IMR-90 (cell line): ENCODE measurements around the gene PCBP3. TPM values are rescaled to one million over a fixed set of nuclear protein-coding genes. Genes with fewer than 3 reads are reported as not detected.

Source experiments
- ATAC-seq: fragments of 200-7000 bp; cut with Tn5 transposase; 2 replicates; pipeline ENCODE4 v1.9.1; 2020; ENCODE audit warnings: low read depth, mild to moderate bottlenecking, moderate library complexity
- BruUV-seq: library from RNA; stranded (reverse); fragments of 400-500 nt; replicated peaks from 2 replicates; lab custom pipeline; 2021; lab: Mats Ljungman, UMichigan
- CTCF ChIA-PET: fragments of 300-600 bp; formaldehyde crosslinking; extraction: SDS; loops from one replicate; lab custom pipeline; 2021; ENCODE audit warnings: antibody characterized with exemption; lab: Yijun Ruan, JAX
- POLR2A ChIA-PET: fragments of 300-600 bp; sonication (Branson Sonifier 250); formaldehyde crosslinking; loops from one replicate; lab custom pipeline; 2022; ENCODE audit warnings: antibody characterized with exemption; ENCODE audit not compliant: unreplicated experiment; lab: Charles Lee
- DNase-seq: peaks from one replicate; pipeline ENCODE4 v3.0.0; 2013
- H2AFZ ChIP-seq: replicated peaks from 2 replicates; pipeline ENCODE3; 2013; ENCODE audit warnings: low read length, mild to moderate bottlenecking; ENCODE audit not compliant: poor library complexity
- H2AK5ac ChIP-seq: 2 replicates; pipeline ENCODE4 v1.6.1; 2013; ENCODE audit warnings: low read depth, low read length, inconsistent platforms
- H2AK9ac ChIP-seq: replicated peaks from 2 replicates; pipeline ENCODE3; 2013; ENCODE audit warnings: mild to moderate bottlenecking, low read depth, low read length, moderate library complexity; ENCODE audit not compliant: poor library complexity
- H2BK120ac ChIP-seq: 2 replicates; pipeline ENCODE4 v1.6.1; 2013; ENCODE audit warnings: low read depth, low read length, inconsistent platforms
- H2BK15ac ChIP-seq: 3 replicates; pipeline ENCODE4 v1.6.1; 2013; ENCODE audit warnings: low read depth, low read length, inconsistent platforms
- H2BK20ac ChIP-seq: 2 replicates; pipeline ENCODE4 v1.6.1; 2013; ENCODE audit warnings: low read depth, mild to moderate bottlenecking, inconsistent platforms, low read length, moderate library complexity
- H2BK5ac ChIP-seq: 2 replicates; pipeline ENCODE4 v1.6.1; 2013; ENCODE audit warnings: mild to moderate bottlenecking, low read depth, low read length, inconsistent platforms; ENCODE audit not compliant: poor library complexity, severe bottlenecking
- H3K14ac ChIP-seq: replicated peaks from 2 replicates; pipeline ENCODE4 v1.6.1; 2013; ENCODE audit warnings: low read depth, low read length, inconsistent platforms
- H3K18ac ChIP-seq: 2 replicates; pipeline ENCODE4 v1.6.1; 2013; ENCODE audit warnings: low read depth, low read length, control low read depth
- H3K23ac ChIP-seq: 2 replicates; pipeline ENCODE4 v1.6.1; 2013; ENCODE audit warnings: low read depth, low read length, inconsistent platforms
- H3K27ac ChIP-seq: 2 replicates; pipeline ENCODE4 v1.5.1; 2013; ENCODE audit warnings: mild to moderate bottlenecking, control low read depth, low read length; ENCODE audit not compliant: insufficient read depth
- H3K27me3 ChIP-seq: 2 replicates; pipeline ENCODE4 v1.6.1; 2013; ENCODE audit warnings: low read length; ENCODE audit not compliant: control insufficient read depth, insufficient read depth
- H3K36me3 ChIP-seq: 2 replicates; pipeline ENCODE4 v1.6.1; 2013; ENCODE audit warnings: low read length, mixed read lengths; ENCODE audit not compliant: control insufficient read depth, insufficient read depth
- H3K4ac ChIP-seq: 2 replicates; pipeline ENCODE4 v1.6.1; 2013; ENCODE audit warnings: low read depth, low read length, inconsistent platforms
- H3K4me1 ChIP-seq: 2 replicates; pipeline ENCODE4 v1.6.1; 2013; ENCODE audit warnings: low read length, mixed read lengths; ENCODE audit not compliant: control insufficient read depth, insufficient read depth
- H3K4me2 ChIP-seq: 2 replicates; pipeline ENCODE4 v1.6.1; 2013; ENCODE audit warnings: low read depth, mild to moderate bottlenecking, control low read depth, low read length, moderate library complexity
- H3K4me3 ChIP-seq: 2 replicates; pipeline ENCODE4 v1.5.1; 2013; ENCODE audit warnings: low read depth, mild to moderate bottlenecking, control low read depth, low read length, moderate library complexity; ENCODE audit not compliant: insufficient read depth
- H3K56ac ChIP-seq: 2 replicates; pipeline ENCODE4 v1.6.1; 2013; ENCODE audit warnings: low read length, inconsistent platforms; ENCODE audit not compliant: insufficient read depth; ENCODE audit errors: extremely low read depth
- H3K79me1 ChIP-seq, 2 experiments: 2 replicates each; pipeline ENCODE4 v1.6.1; 2013; ENCODE audit warnings: low read length in 2 of 2, inconsistent platforms in 1 of 2, low read depth in 1 of 2
- H3K9ac ChIP-seq: 2 replicates; pipeline ENCODE4 v1.6.1; 2013; ENCODE audit warnings: low read depth, low read length, control low read depth
- H3K9me1 ChIP-seq: 2 replicates; pipeline ENCODE4 v1.6.1; 2013; ENCODE audit warnings: low read length, inconsistent platforms; ENCODE audit not compliant: insufficient read depth
- H3K9me3 ChIP-seq: 2 replicates; pipeline ENCODE4 v1.6.1; 2013; ENCODE audit warnings: low read length; ENCODE audit not compliant: control insufficient read depth, insufficient read depth
- H4K20me1 ChIP-seq: 2 replicates; pipeline ENCODE4 v1.6.1; 2013; ENCODE audit warnings: low read length, inconsistent platforms; ENCODE audit not compliant: insufficient read depth
- H4K5ac ChIP-seq: 2 replicates; pipeline ENCODE4 v1.6.1; 2013; ENCODE audit warnings: mild to moderate bottlenecking, low read depth, low read length, control low read depth
- H4K8ac ChIP-seq, 2 experiments: 2 replicates each; pipeline ENCODE4 v1.6.1; 2013; ENCODE audit warnings: low read depth in 2 of 2, low read length in 2 of 2, control low read depth in 1 of 2, inconsistent platforms in 1 of 2
- H4K91ac ChIP-seq: 2 replicates; pipeline ENCODE4 v1.6.1; 2013; ENCODE audit warnings: low read depth, low read length, inconsistent platforms; ENCODE audit not compliant: insufficient read depth
- CTCF ChIP-seq: conservative IDR thresholded peaks from 2 replicates; pipeline ENCODE4 v1.5.1; 2012; ENCODE audit warnings: mild to moderate bottlenecking, low read depth, low read length, improper control_type of control experiment
- MAFK ChIP-seq: IDR thresholded peaks from 2 replicates; pipeline ENCODE4 v1.6.1; 2012; ENCODE audit warnings: low read depth, low read length, improper control_type of control experiment
- RAD21 ChIP-seq: IDR thresholded peaks from 2 replicates; pipeline ENCODE4 v1.6.1; 2012; ENCODE audit warnings: low read length, improper control_type of control experiment
- RFX5 ChIP-seq: IDR thresholded peaks from 2 replicates; pipeline ENCODE4 v1.8.0; 2012; ENCODE audit warnings: low read depth, mild to moderate bottlenecking, low read length, moderate library complexity
- SMC3 ChIP-seq: fragments of 150-350 bp; IDR thresholded peaks from 2 replicates; pipeline ENCODE4 v1.6.1; 2016; ENCODE audit warnings: low read depth, mild to moderate bottlenecking, antibody characterized with exemption, low read length, moderate library complexity
- WGBS, 2 experiments: methylation state at CpG; one replicate each; pipeline versions ENCODE4 v1.1.5 to v1.1.7; 2013; ENCODE audit warnings: missing lambda C conversion rate in 2 of 2; ENCODE audit not compliant: insufficient read length in 1 of 2; ENCODE audit errors: extremely low coverage in 2 of 2; 5-methylcytosine and 5-hydroxymethylcytosine counted together
- dilution Hi-C: fragments of 300-500 bp; cut with HindIII; formaldehyde crosslinking; loops from one replicate; pipeline ENCODE4 v1.14.3; 2018; ENCODE audit warnings: low sequenced_read_pairs; ENCODE audit not compliant: unreplicated experiment
- in situ Hi-C: fragments of 300-500 bp; cut with MboI; formaldehyde crosslinking; loops from 3 replicates; pipeline ENCODE4 v1.14.3; 2019; ENCODE audit warnings: low sequenced_read_pairs, inconsistent platforms, mixed read lengths
- intact Hi-C: fragments of 100-400 bp; cut with micrococcal nuclease; formaldehyde crosslinking; loops from 2 replicates; pipeline ENCODE4 v1.10.0; 2022
- polyA plus RNA-seq, 3 experiments: library from polyadenylated mRNA; depleted of rRNA; stranded (reverse); fragments of >200 nt; gene quantifications; 2 replicates each; pipeline ENCODE4 v1.2.3, GENCODE V29; 2012; ENCODE audit warnings: low replicate concordance in 1 of 3
- total RNA-seq: library from RNA; depleted of rRNA; stranded (reverse); fragments of >200 nt; gene quantifications from 2 replicates; pipeline ENCODE4 v1.2.3, GENCODE V29; 2012

The PCBP3 gene
- total and polyA plus RNA-seq, 2 of the 4 experiments (the other 2 are of a cell fraction), result 2.9 to 3.9 TPM

GRCh38 chr21:45979651-45980050 lies 336.1 kb downstream of the PCBP3 start:
- POLR2A ChIA-PET, result no interaction called here
- intact Hi-C loops, result loop anchor here (2.0 to 10.0 kb wide), 2 partner anchors 77 to 345 kb away; partner anchors contain the start of genes C21orf58 and PCNT
- no CpG with 5 or more reads among the region's 7 CpGs for WGBS, 2 experiments

More at GRCh38 chr21:45979651-45980050, 336.1 kb downstream of the PCBP3 start:
- H2BK15ac ChIP-seq, result peak overlapping the region; percentile 84; the same call in 1 of the 3 replicates
- H3K79me1 ChIP-seq, result peaks cover 2 to 40% of the 10 kb centered on the region in 2 experiments; a peak in 2 of 4 replicates
- no peak overlapping the region for H3K23ac ChIP-seq
- dilution Hi-C loops (no loop called here), in situ Hi-C loops (no loop called here)
- H3K27me3 ChIP-seq, result no peaks in the 10 kb centered on the region
- H2AK9ac ChIP-seq, result no peak overlapping the region
- no peak overlapping the region for H2BK5ac ChIP-seq
- H3K9me1 ChIP-seq, result peaks cover 6% of the 10 kb centered on the region
- 0 out of 2 replicates have a peak overlapping the region, but pooled peaks have one; percentile 23 for H4K91ac ChIP-seq
- ATAC-seq (no peak), DNase-seq (no peak)
- no peak overlapping the region for H3K9ac ChIP-seq
- H2BK120ac ChIP-seq, result no peak overlapping the region
- H3K14ac ChIP-seq, result no peak overlapping the region
- H4K20me1 ChIP-seq, result peaks cover 31% of the 10 kb centered on the region
- no peak overlapping the region for H3K27ac ChIP-seq
- no peak overlapping the region for H3K4me3 ChIP-seq
- peak overlapping the region; percentile 75 for H2AK5ac ChIP-seq
- no peak overlapping the region; the same call in 1 of the 2 replicates for H2BK20ac ChIP-seq
- no peak overlapping the region for H3K18ac ChIP-seq
- BruUV-seq, result no TSS peak
- H3K4ac ChIP-seq, result peak overlapping the region; percentile 32
- H4K8ac ChIP-seq, result no peak overlapping the region
- peaks cover 25% of the 10 kb centered on the region for H3K4me1 ChIP-seq
- H3K9me3 ChIP-seq, result no peaks in the 10 kb centered on the region
- no peak overlapping the region for H3K56ac ChIP-seq
- no peak overlapping the region for H3K4me2 ChIP-seq
- CTCF ChIA-PET, result interaction anchor here (0.6 kb wide), 1 partner anchor 279 kb away, joined by 4 read pairs; no protein-coding TSS in a partner anchor
- peak overlapping the region; percentile 18 for H2AFZ ChIP-seq
- no peak for TF ChIP-seq MAFK
- TF ChIP-seq RFX5, result no peak
- no peak for TF ChIP-seq SMC3
- TF ChIP-seq RAD21, result no peak
- no peak for TF ChIP-seq CTCF
- H3K36me3 ChIP-seq, result peaks cover 21% of the 10 kb centered on the region
- no peak overlapping the region for H4K5ac ChIP-seq
